Vagina (tissue), 2 donors: ENCODE measurements around the gene CD1B. TPM values are rescaled to one million over a fixed set of nuclear protein-coding genes. Genes with fewer than 3 reads are reported as not detected.

ENCODE experiments used
- DNase-seq, 2 donors: peaks; one replicate each; pipeline ENCODE4 v3.0.0-alpha.2; 2017; ENCODE audit errors: extremely low spot score in 2 of 2
- H3K27ac ChIP-seq: fragments of 200-600 bp; sonication (generic); one replicate; pipeline ENCODE4 v1.5.1; 2019
- H3K27me3 ChIP-seq: fragments of 200-600 bp; sonication (generic); one replicate; pipeline ENCODE4 v1.5.1; 2019
- H3K36me3 ChIP-seq, 2 donors: fragments of 200-600 bp; sonication (generic); one replicate each; pipeline ENCODE4 v1.5.1; 2017 to 2019
- H3K4me1 ChIP-seq: fragments of 200-600 bp; sonication (generic); one replicate; pipeline ENCODE4 v1.5.1; 2019
- H3K4me3 ChIP-seq, 2 donors: fragments of 200-600 bp; sonication (generic); 1 replicate in 1 of 2; 2 replicates in 1 of 2; pipeline ENCODE4 v1.5.1; 2016 to 2019
- H3K9me3 ChIP-seq: fragments of 200-600 bp; sonication (generic); one replicate; pipeline ENCODE4 v1.5.1; 2019
- POLR2A ChIP-seq, 2 donors: fragments of 450-650 bp; IDR thresholded peaks; one replicate each; pipeline ENCODE4 v1.6.1; 2017; ENCODE audit warnings: antibody characterized with exemption in 2 of 2, mild to moderate bottlenecking in 2 of 2, moderate library complexity in 2 of 2
- POLR2AphosphoS5 ChIP-seq, 2 donors: sonication (generic); formaldehyde crosslinking; IDR thresholded peaks; one replicate each; pipeline ENCODE4 v1.9.0; 2017; ENCODE audit warnings: antibody characterized with exemption in 2 of 2, mild to moderate bottlenecking in 2 of 2, low read depth in 1 of 2; ENCODE audit not compliant: insufficient read depth in 1 of 2
- intact Hi-C: fragments of 100-400 bp; cut with DNase I; formaldehyde crosslinking; loops from one replicate; pipeline ENCODE4 v1.15.1; 2023
- total RNA-seq: library from RNA; depleted of rRNA; stranded (reverse); fragments of >200 nt; gene quantifications from one replicate; pipeline ENCODE4 v1.2.3, GENCODE V29; 2016
- TF ChIP-seq, protein P1 (sequence below), 3 experiments: fragments of 450-650 bp in 2 of 3; fragments of 200-600 bp in 1 of 3; sonication (generic) in 1 of 3; IDR thresholded peaks; one replicate each; pipeline ENCODE4 v1.5.1; 2017 to 2019; ENCODE audit warnings: antibody characterized with exemption in 3 of 3, mild to moderate bottlenecking in 2 of 3, moderate library complexity in 2 of 3

Gene CD1B
- total RNA-seq, 1 donor from 2014 or later: not detected

DNA sequence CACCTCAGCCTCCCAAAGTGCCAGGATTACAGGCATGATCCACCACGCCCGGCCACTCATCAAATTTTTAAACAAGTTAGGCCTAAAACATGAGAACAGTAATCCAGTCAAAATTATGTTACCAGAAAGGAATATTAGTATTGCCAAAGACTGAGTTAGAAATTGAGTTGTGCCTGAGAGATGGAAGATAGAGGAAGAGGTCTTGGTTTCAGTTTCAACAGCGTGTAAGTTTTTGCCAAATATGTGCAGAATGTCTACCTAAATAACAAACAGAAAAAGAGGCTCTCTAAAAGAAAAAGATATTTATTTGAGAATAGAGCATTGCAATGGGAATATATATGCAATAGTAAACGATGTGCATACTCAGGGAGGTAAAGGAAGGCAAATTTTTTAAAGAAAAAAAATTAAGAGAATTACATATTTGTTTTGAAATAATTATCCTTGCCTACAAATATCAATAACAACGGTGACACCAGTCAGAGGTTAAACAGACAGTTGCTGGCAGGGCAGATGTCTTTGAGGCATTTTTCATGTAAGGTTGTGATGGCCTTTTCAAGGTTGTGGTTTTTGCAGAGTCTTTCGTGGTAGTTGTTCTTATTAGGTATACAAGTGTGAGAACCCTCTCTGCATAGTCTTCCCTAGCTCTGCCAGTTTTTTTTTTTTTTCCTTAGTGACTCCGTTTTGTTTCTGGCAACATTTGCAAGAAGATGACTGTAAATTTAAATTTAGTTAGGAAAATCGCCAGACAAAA is 2.2 kb upstream of the CD1B start:
- Histone ChIP-seq H3K4me1 (no peaks in the 10 kb centered on the region), H3K9me3 (no peaks in the 10 kb centered on the region), H3K27me3 (no peaks in the 10 kb centered on the region), H3K4me3 (no peak overlapping the region), H3K36me3 (no peaks in the 10 kb centered on the region), H3K27ac (no peak overlapping the region)
- no peak for TF ChIP-seq POLR2AphosphoS5 (IDR thresholded peaks at IDR 0.05; ENCODE audit: insufficient read depth in 1 of 2, low read depth in 1 of 2)
- TF ChIP-seq, protein P1, sequence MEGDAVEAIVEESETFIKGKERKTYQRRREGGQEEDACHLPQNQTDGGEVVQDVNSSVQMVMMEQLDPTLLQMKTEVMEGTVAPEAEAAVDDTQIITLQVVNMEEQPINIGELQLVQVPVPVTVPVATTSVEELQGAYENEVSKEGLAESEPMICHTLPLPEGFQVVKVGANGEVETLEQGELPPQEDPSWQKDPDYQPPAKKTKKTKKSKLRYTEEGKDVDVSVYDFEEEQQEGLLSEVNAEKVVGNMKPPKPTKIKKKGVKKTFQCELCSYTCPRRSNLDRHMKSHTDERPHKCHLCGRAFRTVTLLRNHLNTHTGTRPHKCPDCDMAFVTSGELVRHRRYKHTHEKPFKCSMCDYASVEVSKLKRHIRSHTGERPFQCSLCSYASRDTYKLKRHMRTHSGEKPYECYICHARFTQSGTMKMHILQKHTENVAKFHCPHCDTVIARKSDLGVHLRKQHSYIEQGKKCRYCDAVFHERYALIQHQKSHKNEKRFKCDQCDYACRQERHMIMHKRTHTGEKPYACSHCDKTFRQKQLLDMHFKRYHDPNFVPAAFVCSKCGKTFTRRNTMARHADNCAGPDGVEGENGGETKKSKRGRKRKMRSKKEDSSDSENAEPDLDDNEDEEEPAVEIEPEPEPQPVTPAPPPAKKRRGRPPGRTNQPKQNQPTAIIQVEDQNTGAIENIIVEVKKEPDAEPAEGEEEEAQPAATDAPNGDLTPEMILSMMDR (IDR thresholded peaks at IDR 0.05): no peak
- TF ChIP-seq POLR2A (IDR thresholded peaks at IDR 0.05): no peak
- no peak for DNase-seq
- intact Hi-C loops: no loop called here

DNA sequence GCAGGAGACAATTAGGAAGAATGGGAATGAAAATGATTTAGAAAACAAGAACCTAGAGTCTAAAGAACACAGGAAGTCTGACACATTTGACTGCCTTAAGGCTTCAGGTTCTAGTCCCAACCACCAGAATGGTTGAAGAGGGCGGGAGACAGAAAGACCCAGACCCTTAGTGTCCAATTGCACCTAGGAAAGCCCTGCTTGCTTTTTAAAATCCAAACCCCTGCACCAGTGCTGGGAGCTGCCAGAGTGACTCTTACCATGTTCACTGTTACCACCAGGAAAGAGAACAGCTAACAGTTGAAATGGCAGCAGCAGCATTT is 265 bp downstream of the CD1B start:
- intact Hi-C loops: no loop called here

GRCh38 chr1:158330391-158331105 is 783 bp downstream of the CD1B start:
- H3K4me1 ChIP-seq: no peaks in the 10 kb centered on the region
- TF ChIP-seq, protein P1 (IDR thresholded peaks at IDR 0.05): no peak
- TF ChIP-seq POLR2A (IDR thresholded peaks at IDR 0.05) (no peak), POLR2AphosphoS5 (IDR thresholded peaks at IDR 0.05; ENCODE audit: insufficient read depth in 1 of 2, low read depth in 1 of 2) (no peak)
- DNase-seq: no peak
- H3K36me3 ChIP-seq: no peaks in the 10 kb centered on the region
- intact Hi-C loops: no loop called here
- H3K27ac ChIP-seq: no peak overlapping the region
- no peaks in the 10 kb centered on the region for H3K9me3 ChIP-seq
- no peak overlapping the region for H3K4me3 ChIP-seq
- H3K27me3 ChIP-seq: no peaks in the 10 kb centered on the region

More for the DNA sequence above, 265 bp downstream of the CD1B start:
- H3K27ac ChIP-seq: no peak overlapping the region
- no peaks in the 10 kb centered on the region for H3K9me3 ChIP-seq
- no peak for TF ChIP-seq POLR2A (IDR thresholded peaks at IDR 0.05)
- TF ChIP-seq POLR2AphosphoS5 (IDR thresholded peaks at IDR 0.05; ENCODE audit: insufficient read depth in 1 of 2, low read depth in 1 of 2): no peak
- TF ChIP-seq, protein P1 (IDR thresholded peaks at IDR 0.05): no peak
- H3K27me3 ChIP-seq: no peaks in the 10 kb centered on the region
- no peaks in the 10 kb centered on the region for H3K36me3 ChIP-seq
- no peak for DNase-seq
- H3K4me3 ChIP-seq: no peak overlapping the region
- H3K4me1 ChIP-seq: no peaks in the 10 kb centered on the region

GRCh38 chr1:158329733-158330132 is 1.6 kb downstream of the CD1B start:
- no peak for TF ChIP-seq POLR2A (IDR thresholded peaks at IDR 0.05)
- TF ChIP-seq POLR2AphosphoS5 (IDR thresholded peaks at IDR 0.05; ENCODE audit: insufficient read depth in 1 of 2, low read depth in 1 of 2): no peak
- TF ChIP-seq, protein P1 (IDR thresholded peaks at IDR 0.05): no peak
- Histone ChIP-seq H3K4me1 (no peaks in the 10 kb centered on the region), H3K4me3 (no peak overlapping the region), H3K36me3 (no peaks in the 10 kb centered on the region), H3K9me3 (no peaks in the 10 kb centered on the region), H3K27ac (no peak overlapping the region), H3K27me3 (no peaks in the 10 kb centered on the region)
- intact Hi-C loops: no loop called here
- DNase-seq: no peak

GRCh38 chr1:158329300-158329699 is 2.0 kb downstream of the CD1B start:
- DNase-seq: no peak
- no peaks in the 10 kb centered on the region for H3K9me3 ChIP-seq
- H3K36me3 ChIP-seq: no peaks in the 10 kb centered on the region
- H3K27ac ChIP-seq: no peak overlapping the region
- TF ChIP-seq, protein P1 (IDR thresholded peaks at IDR 0.05): no peak
- TF ChIP-seq POLR2AphosphoS5 (IDR thresholded peaks at IDR 0.05; ENCODE audit: insufficient read depth in 1 of 2, low read depth in 1 of 2) (no peak), POLR2A (IDR thresholded peaks at IDR 0.05) (no peak)
- intact Hi-C loops: no loop called here
- H3K4me3 ChIP-seq: no peak overlapping the region
- H3K27me3 ChIP-seq: no peaks in the 10 kb centered on the region
- no peaks in the 10 kb centered on the region for H3K4me1 ChIP-seq
